Amniotic epithelial cell (primary cell): ENCODE measurements around the gene PPT1.
A peak's percentile ranks its signal among the peaks of the same experiment; 100 is the strongest.

ENCODE experiments used
- DNase-seq: peaks from one replicate; pipeline ENCODE4 v3.0.0-alpha.2; 2010; ENCODE audit warnings: low read depth

The PPT1 gene

DNA sequence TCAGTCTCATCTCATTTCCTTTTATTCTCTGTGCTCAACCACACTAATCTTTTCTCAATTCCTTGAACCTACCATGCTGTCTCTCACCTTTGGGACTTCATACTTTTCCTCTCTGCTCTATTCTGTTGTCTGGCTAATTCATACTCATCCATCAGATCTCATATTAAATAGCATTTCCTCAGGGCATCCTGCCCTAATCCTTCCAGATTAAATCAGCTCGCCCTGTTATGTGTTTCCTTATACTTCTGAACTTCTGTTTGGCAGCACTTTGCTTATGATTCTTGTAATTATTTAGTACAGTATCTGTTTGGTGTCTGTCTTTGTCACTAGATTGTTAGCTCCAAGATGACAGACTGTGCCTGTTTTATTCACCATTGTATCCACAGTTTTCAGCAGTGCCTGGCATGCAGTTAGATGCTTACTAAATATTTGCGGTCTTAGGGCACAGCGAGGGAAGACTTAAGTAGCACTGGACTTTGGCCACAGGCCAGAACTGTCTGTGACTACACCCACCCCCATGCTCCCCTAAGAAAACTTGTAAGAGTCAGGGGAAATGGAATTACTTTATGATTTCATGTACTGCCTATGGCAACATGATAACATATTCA lies 66.4 kb downstream of the PPT1 start:
- peak; percentile 41 for DNase-seq

DNA sequence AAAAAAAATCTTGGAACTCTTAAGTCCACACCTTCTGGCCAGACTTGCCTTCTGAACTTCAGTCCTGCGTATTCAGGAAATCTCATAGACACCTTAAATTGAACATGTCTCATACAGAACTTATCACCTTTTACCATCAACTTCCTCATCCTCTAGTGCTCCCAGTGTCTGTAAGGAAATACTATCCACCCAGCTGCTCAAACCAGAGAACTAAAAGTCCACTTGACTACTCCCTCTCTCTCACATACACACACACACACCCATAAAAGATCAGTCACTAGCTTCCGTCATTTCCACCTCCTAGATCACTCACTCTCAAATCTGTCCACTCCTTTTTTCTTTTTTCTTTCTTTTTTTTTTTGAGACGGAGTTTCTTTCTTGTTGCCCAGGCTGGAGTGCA lies 67.4 kb downstream of the PPT1 start:
- DNase-seq = no peak

GRCh38 chr1:40027647-40028046 lies 69.4 kb downstream of the PPT1 start:
- DNase-seq = no peak

DNA sequence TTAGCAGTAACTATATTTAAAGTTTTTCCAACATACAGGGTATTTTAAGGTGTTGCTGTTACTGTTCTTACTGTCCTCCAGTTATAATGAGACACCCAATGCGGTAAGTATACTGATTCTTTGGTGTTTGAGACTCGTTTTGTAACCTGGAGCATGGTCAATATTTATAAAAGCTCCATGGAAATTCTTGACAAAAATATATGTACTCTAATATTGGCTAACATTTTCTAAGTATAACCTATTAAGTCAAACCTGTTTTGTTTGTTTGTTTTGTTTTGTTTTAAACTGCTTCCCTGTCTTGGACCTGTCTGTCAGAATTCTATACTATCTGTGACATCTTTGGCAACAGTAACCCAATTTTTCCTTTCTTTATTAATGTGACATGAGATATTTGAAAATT lies 72.4 kb downstream of the PPT1 start:
- no peak for DNase-seq

- DNase-seq = no peak
These were observed 73.6 kb downstream of the PPT1 start for GRCh38 chr1:40023379-40023944.
